ENCODE measurements around the gene MFSD11.
"Not testable (repeated sequence)": the region's sequence is repeated elsewhere in the genome, so short reads cannot be mapped to it uniquely, and the experiment has no call there.

Gene MFSD11

GRCh38 chr17:76732734-76733617 lies 4.9 kb upstream of the MFSD11 start:
- H3K4me3 ChIP-seq (ENCODE audit: low read depth in 1 of 2, low read length in 2 of 2) = no peak overlapping the region
- peaks cover 37% of the 10 kb centered on the region for H3K36me3 ChIP-seq (ENCODE audit: insufficient read depth, low read length)

DNA sequence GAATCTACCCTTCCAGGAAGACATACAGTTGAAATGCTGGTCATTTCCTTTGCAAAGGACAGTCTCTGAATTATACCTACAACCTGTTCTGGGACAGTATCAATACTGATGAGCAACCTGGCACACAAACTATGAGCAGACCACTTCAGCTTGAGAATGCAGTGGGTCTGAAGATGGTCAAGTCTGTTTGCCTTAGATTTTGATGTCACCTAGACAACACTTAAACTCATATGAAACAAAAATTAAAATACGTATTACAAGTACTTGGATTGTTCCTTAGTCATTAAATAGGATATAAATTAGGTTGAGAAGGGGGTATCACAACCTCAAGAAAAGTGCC lies 4.3 kb upstream of the MFSD11 start:
- Histone ChIP-seq H3K9me3 (ENCODE audit: low read length) (no peaks in the 10 kb centered on the region), H3K4me1 (ENCODE audit: insufficient read depth, low read length) (peaks cover 55% of the 10 kb centered on the region), H3K4me3 (ENCODE audit: low read depth in 1 of 2, low read length in 2 of 2) (no peak overlapping the region), H3K27me3 (ENCODE audit: control insufficient read depth in 1 of 2, insufficient read depth in 2 of 2, low read length in 2 of 2) (no peaks in the 10 kb centered on the region), H3K27ac (ENCODE audit: low read depth, low read length) (no peak overlapping the region), H3K9ac (ENCODE audit: low read length) (no peak overlapping the region), H3K36me3 (ENCODE audit: insufficient read depth, low read length) (peaks cover 37% of the 10 kb centered on the region)

More at GRCh38 chr17:76732734-76733617, 4.9 kb upstream of the MFSD11 start:
- H3K9me3 ChIP-seq (ENCODE audit: low read length) = no peaks in the 10 kb centered on the region
- H3K27ac ChIP-seq (ENCODE audit: low read depth, low read length) = peak overlapping the region; percentile 45
- no peak overlapping the region for H3K9ac ChIP-seq (ENCODE audit: low read length)
- no peaks in the 10 kb centered on the region for H3K27me3 ChIP-seq (ENCODE audit: control insufficient read depth in 1 of 2, insufficient read depth in 2 of 2, low read length in 2 of 2)
- H3K4me1 ChIP-seq (ENCODE audit: insufficient read depth, low read length) = peaks cover 55% of the 10 kb centered on the region

DNA sequence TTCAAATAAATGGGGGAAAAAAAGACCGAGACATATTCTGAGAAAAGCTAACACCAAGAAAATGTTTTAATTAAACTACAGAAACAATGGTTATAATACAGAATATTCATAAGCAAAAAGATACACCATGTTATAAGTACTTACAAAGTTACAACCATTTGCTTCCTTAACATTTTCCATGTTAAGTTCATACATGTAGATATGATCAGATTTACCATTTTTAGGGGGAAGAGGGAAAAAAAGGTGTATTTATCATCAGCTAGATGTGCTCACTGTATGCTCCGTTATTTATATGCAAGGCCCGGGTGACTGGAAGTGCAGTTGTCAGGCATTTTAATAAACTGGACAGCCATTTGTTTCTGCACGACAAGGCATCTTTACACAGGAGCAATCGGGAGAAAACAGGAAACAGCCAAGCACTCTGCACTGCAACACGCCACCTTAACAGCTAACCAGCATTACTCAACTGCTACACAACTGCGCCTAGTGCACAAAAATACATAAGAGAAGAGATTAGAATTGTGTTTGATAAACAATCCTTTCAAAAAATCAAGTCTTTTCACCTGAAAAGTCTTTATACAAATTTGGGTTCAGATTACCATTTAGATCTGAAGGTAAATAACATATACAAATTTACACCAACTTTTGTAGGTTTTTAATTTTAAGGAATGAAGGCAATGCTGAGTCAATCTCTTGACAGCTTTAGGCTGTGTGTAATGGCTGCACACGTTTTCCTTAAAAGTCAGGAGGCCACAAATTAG lies 3.7 kb upstream of the MFSD11 start:
- no peaks in the 10 kb centered on the region for H3K27me3 ChIP-seq (ENCODE audit: control insufficient read depth in 1 of 2, insufficient read depth in 2 of 2, low read length in 2 of 2)
- H3K9ac ChIP-seq (ENCODE audit: low read length) = peak overlapping the region; percentile 95
- no peaks in the 10 kb centered on the region for H3K9me3 ChIP-seq (ENCODE audit: low read length)
- peaks cover 59% of the 10 kb centered on the region for H3K4me1 ChIP-seq (ENCODE audit: insufficient read depth, low read length)
- peak overlapping the region in 1 of 2 donors; percentile 92 for H3K4me3 ChIP-seq (ENCODE audit: low read depth in 1 of 2, low read length in 2 of 2)
- peaks cover 37% of the 10 kb centered on the region for H3K36me3 ChIP-seq (ENCODE audit: insufficient read depth, low read length)
- no peak overlapping the region for H3K27ac ChIP-seq (ENCODE audit: low read depth, low read length)

DNA sequence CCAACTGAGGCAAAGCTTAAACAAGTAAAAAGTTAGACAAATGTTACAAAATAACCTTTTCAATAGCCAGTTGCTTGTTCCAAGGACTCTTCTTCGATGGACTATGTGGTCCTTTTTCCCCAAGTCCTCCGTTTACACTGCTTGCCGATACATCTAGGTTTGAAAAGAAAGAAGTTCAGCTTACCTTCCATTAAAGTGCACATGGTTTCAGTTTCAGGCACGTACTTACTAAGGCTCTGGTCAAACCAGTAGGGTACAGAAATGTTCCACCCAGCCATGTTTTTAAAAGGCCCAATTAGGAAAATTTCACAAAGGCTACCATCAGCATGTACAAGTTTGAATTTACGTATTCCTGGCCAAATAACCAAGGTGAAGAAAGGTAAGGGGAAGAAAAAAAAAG lies 2.9 kb upstream of the MFSD11 start:
- Histone ChIP-seq H3K4me1 (ENCODE audit: insufficient read depth, low read length) (peaks cover 61% of the 10 kb centered on the region), H3K4me3 (ENCODE audit: low read depth in 1 of 2, low read length in 2 of 2) (peak overlapping the region in 1 of 2 donors; percentile 92), H3K9ac (ENCODE audit: low read length) (peak overlapping the region; percentile 95), H3K27ac (ENCODE audit: low read depth, low read length) (peak overlapping the region; percentile 100), H3K27me3 (ENCODE audit: control insufficient read depth in 1 of 2, insufficient read depth in 2 of 2, low read length in 2 of 2) (no peaks in the 10 kb centered on the region), H3K36me3 (ENCODE audit: insufficient read depth, low read length) (peaks cover 37% of the 10 kb centered on the region), H3K9me3 (ENCODE audit: low read length) (no peaks in the 10 kb centered on the region)

- peaks cover 37% of the 10 kb centered on the region for H3K36me3 ChIP-seq (ENCODE audit: insufficient read depth, low read length)
- no peaks in the 10 kb centered on the region for H3K9me3 ChIP-seq (ENCODE audit: low read length)
- peaks cover 68% of the 10 kb centered on the region for H3K4me1 ChIP-seq (ENCODE audit: insufficient read depth, low read length)
- no peaks in the 10 kb centered on the region for H3K27me3 ChIP-seq (ENCODE audit: control insufficient read depth in 1 of 2, insufficient read depth in 2 of 2, low read length in 2 of 2)
- H3K4me3 ChIP-seq (ENCODE audit: low read depth in 1 of 2, low read length in 2 of 2) = peak overlapping the region; percentile 88 to 92
- peak overlapping the region; percentile 95 for H3K9ac ChIP-seq (ENCODE audit: low read length)
- peak overlapping the region; percentile 100 for H3K27ac ChIP-seq (ENCODE audit: low read depth, low read length)
Observed at GRCh38 chr17:76735586-76736348, 2.2 kb upstream of the MFSD11 start.

DNA sequence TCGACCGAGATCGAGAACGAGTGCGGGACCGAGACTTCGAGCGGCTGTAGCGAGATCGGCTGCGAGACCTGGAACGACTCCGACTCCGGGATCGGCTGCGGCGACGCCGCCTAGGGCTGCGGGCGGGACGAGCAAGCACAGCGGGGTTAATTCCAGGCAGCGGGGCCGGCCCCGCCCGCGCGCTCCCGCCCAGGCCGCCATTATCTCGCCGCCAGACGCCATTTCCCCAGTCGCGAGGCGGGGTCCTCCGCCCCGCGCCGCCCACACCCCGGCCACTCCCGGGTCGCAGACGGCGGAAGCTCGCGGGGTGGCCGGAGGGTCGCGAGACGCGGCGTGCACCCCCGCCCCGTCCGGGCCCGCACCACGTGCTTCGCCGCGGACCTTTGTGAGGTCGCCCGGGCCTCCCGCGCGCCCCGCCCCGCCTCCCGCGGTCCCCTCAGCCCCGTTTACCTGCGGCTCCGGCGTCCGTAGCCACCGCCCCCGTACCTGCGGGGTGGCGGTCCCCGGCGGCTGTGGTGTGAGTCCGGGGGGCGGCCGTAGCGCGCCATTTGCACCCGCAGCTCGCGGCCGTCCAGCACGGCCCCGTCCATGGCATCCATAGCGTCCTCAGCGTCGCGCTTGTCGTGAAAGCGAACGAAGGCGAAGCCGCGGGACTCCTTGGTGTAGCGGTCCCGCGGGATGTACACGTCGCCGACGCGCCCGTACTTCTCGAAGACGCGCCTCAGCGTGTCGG lies 1.4 kb upstream of the MFSD11 start:
- Histone ChIP-seq H3K27ac (ENCODE audit: low read depth, low read length) (peak overlapping the region; percentile 100), H3K9ac (ENCODE audit: low read length) (peak overlapping the region; percentile 95), H3K27me3 (ENCODE audit: control insufficient read depth in 1 of 2, insufficient read depth in 2 of 2, low read length in 2 of 2) (no peaks in the 10 kb centered on the region), H3K4me1 (ENCODE audit: insufficient read depth, low read length) (peaks cover 73% of the 10 kb centered on the region), H3K4me3 (ENCODE audit: low read depth in 1 of 2, low read length in 2 of 2) (peak overlapping the region; percentile 88 to 92), H3K9me3 (ENCODE audit: low read length) (no peaks in the 10 kb centered on the region), H3K36me3 (ENCODE audit: insufficient read depth, low read length) (peaks cover 37% of the 10 kb centered on the region)

DNA sequence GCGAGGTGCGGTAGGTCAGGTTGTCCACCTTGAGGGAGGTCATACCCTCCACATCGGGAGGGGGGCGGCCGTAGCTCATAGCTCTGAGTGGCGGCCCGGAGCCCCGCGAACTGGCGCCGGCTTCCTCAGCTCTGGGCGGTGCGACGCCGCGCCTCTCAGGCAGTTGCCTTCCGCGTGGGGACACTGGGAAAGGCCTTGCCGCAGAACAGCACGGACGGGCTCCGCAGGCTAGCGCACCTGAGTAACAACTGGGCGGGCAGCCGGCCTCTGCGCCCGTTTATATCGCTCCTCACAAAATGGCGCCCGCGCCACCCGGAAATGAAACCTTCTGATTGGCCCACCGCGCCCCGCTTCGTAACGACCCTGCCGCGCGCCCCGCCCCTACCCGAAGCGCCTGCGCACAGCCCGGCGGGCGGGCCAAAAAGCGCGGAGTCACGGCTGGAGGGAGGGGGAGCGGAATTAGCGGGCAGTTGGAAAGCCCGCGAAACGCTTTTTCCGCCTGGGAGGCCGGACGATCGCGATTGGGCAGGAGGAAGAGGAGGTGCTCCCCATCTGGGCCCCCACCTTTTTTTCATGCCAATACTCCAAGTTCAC lies 740 bp upstream of the MFSD11 start, which contains the start of gene SRSF2:
TSS of gene SRSF2 (minus strand) at position 250 of the 594 bp plus-strand sequence. CDS start at position 79, 171 bp downstream.
- H3K9ac ChIP-seq (ENCODE audit: low read length) = peak within 1 kb of the TSS; percentile 98
- no peaks in the 10 kb centered on the region for H3K9me3 ChIP-seq (ENCODE audit: low read length)
- peaks cover 68% of the 10 kb centered on the region for H3K4me1 ChIP-seq (ENCODE audit: insufficient read depth, low read length)
- H3K4me3 ChIP-seq (ENCODE audit: low read depth in 1 of 2, low read length in 2 of 2) = peak within 1 kb of the TSS; percentile 88 to 99
- H3K27ac ChIP-seq (ENCODE audit: low read depth, low read length) = peak within 1 kb of the TSS; percentile 100
- no peaks in the 10 kb centered on the region for H3K27me3 ChIP-seq (ENCODE audit: control insufficient read depth in 1 of 2, insufficient read depth in 2 of 2, low read length in 2 of 2)
- peaks cover 41% of the 10 kb centered on the region for H3K36me3 ChIP-seq (ENCODE audit: insufficient read depth, low read length)

DNA sequence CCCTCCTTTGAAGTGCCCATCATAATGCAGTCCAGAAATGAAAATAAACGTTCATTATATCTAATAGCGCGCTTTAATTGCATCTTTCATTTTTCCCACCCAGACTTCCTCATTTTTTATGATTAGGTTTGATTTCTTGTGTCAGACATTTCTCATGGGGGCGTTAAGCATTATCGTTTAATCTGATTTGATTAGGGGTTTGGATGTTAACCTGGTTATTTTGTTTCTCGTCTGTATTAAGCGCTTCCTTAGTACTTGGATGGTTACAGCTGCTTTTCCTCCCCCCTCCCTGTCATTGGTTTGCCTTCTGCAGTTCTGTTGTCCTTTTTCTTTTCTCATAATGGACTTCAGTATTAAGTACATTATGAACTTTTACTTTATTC lies 540 bp downstream of the MFSD11 start:
- H3K4me3 ChIP-seq (ENCODE audit: low read depth in 1 of 2, low read length in 2 of 2) = peak overlapping the region; percentile 24 to 99
- H3K4me1 ChIP-seq (ENCODE audit: insufficient read depth, low read length) = peaks cover 57% of the 10 kb centered on the region
- no peaks in the 10 kb centered on the region for H3K27me3 ChIP-seq (ENCODE audit: control insufficient read depth in 1 of 2, insufficient read depth in 2 of 2, low read length in 2 of 2)
- H3K27ac ChIP-seq (ENCODE audit: low read depth, low read length) = peak overlapping the region; percentile 98
- H3K9ac ChIP-seq (ENCODE audit: low read length) = peak overlapping the region; percentile 98
- H3K9me3 ChIP-seq (ENCODE audit: low read length) = no peaks in the 10 kb centered on the region
- peaks cover 35% of the 10 kb centered on the region for H3K36me3 ChIP-seq (ENCODE audit: insufficient read depth, low read length)

DNA sequence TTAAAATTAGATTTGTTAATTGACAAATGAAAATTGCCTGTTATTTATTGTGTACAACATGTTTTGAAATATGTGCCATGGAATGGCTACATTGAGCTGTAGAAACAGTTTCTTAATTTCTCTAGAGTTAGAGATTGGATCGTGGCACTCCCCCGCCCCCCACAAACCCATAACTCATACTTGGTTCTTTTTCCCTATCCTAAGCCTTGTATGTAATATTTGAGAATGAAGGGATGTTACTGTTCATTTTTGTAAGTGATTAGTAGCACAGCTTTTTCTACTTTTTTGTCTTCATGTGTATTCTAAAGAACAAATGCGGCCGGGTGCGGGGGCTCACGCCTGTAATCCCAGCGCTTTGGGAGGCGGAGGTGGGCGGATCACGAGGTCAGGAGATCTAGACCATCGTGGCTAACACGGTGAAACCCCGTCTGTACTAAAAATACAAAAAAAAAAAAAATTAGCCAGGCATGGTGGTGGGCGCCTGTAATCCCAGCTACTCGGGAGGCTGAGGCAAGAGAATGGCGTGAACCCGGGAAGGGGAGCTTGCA lies 1.7 kb downstream of the MFSD11 start:
- H3K27me3 ChIP-seq (ENCODE audit: control insufficient read depth in 1 of 2, insufficient read depth in 2 of 2, low read length in 2 of 2); H3K4me3 ChIP-seq (ENCODE audit: low read depth in 1 of 2, low read length in 2 of 2); H3K9me3 ChIP-seq (ENCODE audit: low read length); H3K27ac ChIP-seq (ENCODE audit: low read depth, low read length): not testable (repeated sequence)
- peaks cover 35% of the 10 kb centered on the region for H3K36me3 ChIP-seq (ENCODE audit: insufficient read depth, low read length)
- peak overlapping the region; percentile 98 for H3K9ac ChIP-seq (ENCODE audit: low read length)
- H3K4me1 ChIP-seq (ENCODE audit: insufficient read depth, low read length) = peaks cover 45% of the 10 kb centered on the region

All from muscle layer of colon (tissue), 2 donors.